ENCODE results near the gene BHLHE23.

DNA sequence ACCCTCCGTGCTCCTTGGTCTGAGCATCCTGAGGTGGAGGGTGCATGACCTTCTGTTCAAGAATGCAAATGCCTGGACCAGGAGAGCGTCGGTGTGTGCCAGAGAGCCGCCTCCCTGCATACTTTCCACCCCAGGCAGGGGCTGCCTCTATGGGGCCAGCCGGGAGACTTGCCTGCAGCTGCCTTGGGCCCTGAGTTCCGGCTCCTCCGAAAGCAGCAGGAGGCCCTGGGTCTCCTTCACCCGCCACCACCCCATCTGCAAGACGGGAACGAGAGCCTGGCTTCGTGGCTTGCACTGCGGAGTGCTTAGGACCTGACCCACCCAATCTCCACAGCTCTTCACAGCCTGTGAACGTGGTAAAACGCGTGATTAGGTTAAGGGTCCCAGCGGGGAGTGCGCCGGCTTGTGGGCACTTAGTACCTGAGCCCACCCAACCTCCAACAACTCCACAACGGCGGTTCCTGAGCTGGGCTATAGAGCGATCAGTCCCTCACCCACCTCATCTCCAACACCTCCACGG, 16.4 kb downstream of the BHLHE23 start:
- TF ChIP-seq CTCF (IDR thresholded peaks at IDR 0.05; ENCODE audit: borderline replicate concordance, extremely low read depth, low read length, poor library complexity, severe bottlenecking) (no peak), EZH2 (IDR thresholded peaks at IDR 0.05; ENCODE audit: borderline replicate concordance, low read depth, low read length, severe bottlenecking) (no peak)
